ENCODE results near the gene RFX1.
A peak's percentile ranks its signal among the peaks of the same experiment; 100 is the strongest.
"Not testable (repeated sequence)": the region's sequence is repeated elsewhere in the genome, so short reads cannot be mapped to it uniquely, and the experiment has no call there.

The RFX1 gene

DNA sequence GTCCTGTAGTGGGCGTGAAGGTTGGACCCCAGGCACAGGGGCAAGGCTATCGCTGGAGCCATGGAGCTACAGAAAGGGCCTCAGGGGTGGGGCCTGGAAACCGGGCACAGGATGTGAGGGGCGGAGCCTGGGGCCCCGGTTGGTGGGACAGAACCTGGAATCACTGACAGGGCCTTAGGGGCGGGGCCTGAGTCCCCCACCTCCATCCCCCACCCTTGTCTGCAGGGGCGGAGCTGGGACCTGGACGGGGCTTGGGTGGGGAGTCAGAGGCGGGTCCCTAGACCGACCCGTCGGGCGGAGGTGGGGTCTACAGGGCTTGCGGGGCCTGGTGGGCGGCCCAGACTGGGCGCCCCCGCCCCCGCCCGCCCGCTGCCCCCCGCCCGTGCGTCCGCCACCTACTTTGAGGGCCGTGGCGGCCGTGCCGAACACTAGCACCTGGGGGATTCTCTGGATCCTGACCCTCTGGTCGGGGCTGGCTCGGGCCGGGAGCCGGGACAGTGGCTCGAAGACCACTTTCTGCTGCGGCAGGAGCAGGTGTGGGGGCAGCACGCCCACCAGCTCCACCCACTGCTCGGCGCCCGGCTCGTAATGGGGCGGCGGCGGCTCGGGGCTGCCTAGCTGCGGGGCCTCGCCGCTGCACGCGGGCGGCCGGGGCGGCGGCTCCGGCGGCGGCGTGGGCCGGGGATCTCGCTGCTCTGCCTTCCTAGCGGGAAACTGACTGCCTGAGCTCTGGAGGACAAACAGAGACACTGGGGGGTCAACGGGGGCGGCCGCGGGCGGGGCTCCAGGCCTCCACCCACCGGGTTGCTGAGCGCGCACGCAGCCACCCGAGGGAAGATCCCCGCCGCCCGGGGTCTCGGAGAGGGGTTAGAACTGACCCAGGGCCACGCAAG, 27.5 kb downstream of the RFX1 start:
- peak; percentile 14 for DNase-seq

- DNase-seq: no peak
Measured at GRCh38 chr19:13977803-13978202, 28.3 kb downstream of the RFX1 start.

DNA sequence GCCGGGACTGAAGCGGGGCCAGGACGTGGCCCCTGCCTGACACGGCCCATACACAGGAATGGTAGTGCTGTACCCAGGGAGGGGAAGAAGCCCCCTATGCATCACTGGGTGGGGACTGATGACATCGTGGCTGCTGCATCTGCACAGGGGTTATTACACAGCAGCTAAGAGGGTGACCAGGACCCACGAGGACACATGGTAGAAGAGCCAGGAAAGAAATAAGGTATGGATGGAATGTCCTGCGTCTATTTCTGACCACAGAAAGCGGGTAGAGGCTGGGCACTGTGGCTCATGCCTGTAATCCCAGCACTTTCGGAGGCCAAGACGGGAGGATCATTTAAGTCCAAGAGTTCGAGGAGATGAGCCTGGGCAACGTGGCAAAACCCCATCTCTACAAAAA, 29.7 kb downstream of the RFX1 start:
- DNase-seq: no peak

DNA sequence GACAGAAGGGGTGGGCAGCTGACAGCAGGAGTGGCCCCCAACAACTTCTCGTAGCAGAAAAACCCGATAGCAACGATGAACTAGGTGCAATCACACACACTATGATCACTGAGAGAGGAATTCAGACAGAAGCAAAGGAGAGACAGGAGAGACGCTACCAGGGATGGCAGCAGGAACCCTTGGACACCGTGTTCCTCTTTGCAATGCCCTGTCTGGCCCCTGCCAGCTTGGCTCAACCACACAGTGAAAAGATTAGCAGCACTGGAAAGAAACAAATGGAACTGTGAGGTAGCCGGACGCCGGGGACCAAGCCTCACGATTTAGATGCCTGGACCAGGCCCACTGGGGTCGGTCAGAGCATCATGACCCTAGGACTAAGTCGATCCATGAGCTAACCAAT, 30.2 kb downstream of the RFX1 start:
- DNase-seq: no peak

GRCh38 chr19:13974073-13974472, 32.0 kb downstream of the RFX1 start:
- peak; percentile 37 for DNase-seq

GRCh38 chr19:13973479-13973878, 32.6 kb downstream of the RFX1 start:
- not testable (repeated sequence) for DNase-seq

DNA sequence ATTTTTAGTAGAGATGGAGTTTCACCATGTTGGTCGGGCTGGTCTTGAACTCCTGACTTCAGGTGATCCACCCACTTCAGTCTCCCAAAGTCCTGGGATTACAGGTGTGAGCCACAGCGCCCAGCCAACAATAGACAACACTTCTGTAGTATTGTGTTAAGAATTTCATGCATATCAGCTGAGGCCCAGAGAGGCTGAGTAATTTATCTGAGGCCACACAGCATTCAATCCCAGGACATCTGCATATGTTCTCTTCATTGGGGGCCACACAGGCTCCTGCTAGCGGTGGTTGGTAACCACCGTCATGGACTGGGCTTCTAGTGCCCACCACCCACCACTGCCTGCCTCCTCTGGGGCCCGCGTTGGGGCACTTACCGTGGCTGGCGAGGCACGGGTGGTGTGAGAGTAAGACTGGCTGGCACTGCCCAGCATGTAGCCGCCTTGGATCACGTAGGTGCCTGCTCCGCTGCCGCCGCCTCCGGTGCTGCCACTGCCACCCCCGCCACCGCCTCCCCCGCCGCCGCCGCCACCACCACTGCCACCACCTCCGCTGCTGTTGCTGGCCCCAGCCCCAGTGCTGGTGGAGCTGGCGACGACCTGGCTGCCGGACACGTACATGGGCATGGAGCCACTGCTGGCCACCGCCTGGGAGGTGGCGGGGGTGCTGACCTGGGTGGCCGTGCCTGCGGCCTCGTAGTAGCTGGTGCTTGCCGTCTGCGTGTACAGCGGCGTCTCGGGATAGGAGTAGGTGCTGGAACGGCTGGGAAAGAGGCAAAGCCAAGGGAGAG, 33.6 kb downstream of the RFX1 start:
- no peak for DNase-seq

- not testable (repeated sequence) for DNase-seq
Measured at GRCh38 chr19:13971868-13972267, 34.3 kb downstream of the RFX1 start.

- no peak for DNase-seq
Measured at GRCh38 chr19:13969897-13970296, 36.2 kb downstream of the RFX1 start.

DNA sequence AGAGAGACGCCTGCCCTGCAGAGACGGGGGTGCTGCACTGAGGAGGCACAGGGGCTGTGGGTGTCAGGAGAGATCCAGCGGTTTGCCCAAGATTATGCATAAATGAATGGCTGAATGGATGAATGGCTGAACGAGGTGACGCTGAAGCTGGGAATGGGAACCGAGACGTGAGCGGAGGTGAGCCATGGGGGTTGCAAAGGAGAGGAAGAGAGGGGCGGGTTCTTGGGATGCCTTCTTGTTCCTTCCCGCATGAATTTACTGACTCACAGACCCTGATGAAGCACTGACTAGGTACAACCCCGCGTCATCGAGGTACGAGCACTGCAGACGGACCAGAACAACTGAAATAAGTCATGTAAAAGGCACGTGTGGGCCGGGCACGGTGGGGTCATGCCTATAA, 37.1 kb downstream of the RFX1 start:
- DNase-seq: no peak

DNA sequence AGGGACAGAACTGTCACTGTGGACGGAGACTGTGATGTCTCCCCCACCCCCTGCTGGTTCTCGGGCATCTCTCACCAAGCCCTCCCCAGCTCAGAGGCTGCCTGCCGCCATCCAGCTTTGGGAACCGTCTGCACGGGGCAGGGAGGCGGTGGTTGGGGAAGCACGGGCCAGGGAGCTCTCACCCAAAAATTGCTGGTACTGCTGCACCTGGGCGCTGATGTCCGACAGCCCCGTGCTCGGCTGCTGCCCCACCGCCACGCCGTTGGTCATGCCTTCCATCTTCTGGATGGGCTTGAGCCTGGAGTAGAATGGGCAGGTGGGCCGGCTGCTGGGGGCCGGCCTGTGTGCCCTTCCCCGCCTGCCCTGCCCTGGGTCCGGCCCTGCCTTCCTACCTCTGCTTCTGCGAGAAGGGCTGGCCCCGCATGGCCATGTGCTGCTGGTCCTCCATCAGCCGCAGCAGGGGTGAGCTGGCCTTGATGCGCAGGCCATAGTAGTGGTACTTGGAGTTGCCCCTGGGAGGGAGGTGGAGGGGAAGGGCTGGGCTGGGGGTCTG, 37.7 kb downstream of the RFX1 start:
- no peak for DNase-seq

GRCh38 chr19:13967206-13967605, 38.9 kb downstream of the RFX1 start:
- DNase-seq: not testable (repeated sequence)

DNA sequence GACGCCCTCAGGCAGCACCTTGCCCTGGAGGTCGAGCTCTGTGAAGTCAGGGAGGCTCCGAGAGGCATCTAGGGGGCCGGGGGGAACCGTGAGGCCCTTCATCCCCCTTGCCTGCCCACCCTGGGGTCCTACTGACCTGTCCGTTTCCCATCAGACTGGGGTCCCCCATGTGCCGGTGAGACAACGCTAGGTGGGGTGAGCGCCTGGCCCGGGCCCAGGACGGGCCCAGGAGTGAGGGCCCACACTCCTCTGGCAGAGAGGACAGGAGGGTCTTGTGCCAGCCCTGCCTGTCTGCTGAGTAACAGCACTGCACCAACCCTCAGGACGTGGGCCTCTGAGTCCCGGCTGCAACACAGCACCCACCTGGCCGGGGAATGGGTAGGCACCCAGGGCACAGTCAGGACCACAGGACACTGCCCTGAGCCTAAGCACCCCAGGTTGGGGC, 39.4 kb downstream of the RFX1 start:
- no peak for DNase-seq

DNA sequence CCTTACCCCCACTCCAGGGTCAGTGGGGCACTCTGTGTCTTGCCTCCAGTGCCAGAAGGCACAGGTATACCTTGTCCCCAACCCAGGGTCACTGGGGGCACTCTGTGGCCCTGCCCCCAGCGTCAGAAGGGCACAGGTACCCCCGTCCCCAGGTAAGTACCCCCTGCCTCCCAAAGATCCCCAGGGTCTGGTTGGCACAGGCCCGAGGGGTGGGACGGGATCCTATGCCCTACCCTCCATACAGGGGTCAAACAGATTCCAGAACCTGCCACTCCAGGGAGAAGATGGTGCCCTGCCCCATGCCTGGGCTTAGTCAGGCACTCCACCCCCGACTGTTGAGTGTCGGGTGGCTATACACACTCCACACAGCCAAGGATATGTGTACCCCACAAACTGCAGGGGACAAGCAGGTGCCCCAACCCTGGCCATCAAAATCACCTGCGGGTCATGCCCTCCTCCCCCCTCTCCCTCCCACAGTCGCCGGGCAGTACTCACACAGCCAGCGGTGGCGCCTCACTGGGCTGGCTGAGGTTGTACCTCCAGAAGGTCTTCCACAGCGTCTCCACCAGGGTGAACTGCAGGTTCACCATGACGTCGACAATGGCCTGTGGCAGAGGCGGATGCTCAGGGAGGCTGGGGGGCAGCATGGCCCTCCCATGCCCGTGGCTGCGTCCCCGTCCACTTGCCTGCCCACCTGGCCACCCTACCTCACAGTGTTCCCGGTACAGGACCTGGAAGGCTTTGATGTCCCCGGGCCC, 40.0 kb downstream of the RFX1 start:
- no peak for DNase-seq

- no peak for DNase-seq
Measured at GRCh38 chr19:13965377-13965896, 40.7 kb downstream of the RFX1 start.

GRCh38 chr19:13964776-13965175, 41.3 kb downstream of the RFX1 start:
- DNase-seq: no peak

DNA sequence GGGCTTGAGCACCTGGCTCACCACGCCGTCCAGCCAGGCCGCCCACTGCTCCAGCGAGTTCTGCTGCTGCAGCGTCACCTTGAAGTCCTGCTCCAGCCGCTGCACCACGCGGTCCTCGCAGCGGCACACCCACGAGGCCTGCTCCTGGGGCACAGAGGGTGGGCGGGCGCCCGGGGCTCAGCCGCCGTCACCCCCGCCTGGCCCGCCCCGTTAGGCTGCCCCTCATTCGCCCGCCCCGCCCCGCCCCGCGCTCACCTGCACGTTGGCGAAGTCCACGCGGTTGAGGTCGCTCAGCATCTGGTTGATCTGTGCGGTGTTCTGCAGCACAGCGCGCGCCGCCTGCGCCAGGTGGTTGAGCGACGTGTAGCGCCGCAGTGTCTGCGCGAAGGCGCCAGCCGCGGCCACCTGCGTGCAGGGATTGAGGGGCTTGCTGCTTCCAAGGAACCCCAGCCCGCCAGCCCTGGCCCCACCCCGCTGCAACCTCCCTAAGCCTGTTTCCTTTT, 42.5 kb downstream of the RFX1 start:
- no peak for DNase-seq

- no peak for DNase-seq
Measured at GRCh38 chr19:13962699-13963602, 43.2 kb downstream of the RFX1 start.

DNA sequence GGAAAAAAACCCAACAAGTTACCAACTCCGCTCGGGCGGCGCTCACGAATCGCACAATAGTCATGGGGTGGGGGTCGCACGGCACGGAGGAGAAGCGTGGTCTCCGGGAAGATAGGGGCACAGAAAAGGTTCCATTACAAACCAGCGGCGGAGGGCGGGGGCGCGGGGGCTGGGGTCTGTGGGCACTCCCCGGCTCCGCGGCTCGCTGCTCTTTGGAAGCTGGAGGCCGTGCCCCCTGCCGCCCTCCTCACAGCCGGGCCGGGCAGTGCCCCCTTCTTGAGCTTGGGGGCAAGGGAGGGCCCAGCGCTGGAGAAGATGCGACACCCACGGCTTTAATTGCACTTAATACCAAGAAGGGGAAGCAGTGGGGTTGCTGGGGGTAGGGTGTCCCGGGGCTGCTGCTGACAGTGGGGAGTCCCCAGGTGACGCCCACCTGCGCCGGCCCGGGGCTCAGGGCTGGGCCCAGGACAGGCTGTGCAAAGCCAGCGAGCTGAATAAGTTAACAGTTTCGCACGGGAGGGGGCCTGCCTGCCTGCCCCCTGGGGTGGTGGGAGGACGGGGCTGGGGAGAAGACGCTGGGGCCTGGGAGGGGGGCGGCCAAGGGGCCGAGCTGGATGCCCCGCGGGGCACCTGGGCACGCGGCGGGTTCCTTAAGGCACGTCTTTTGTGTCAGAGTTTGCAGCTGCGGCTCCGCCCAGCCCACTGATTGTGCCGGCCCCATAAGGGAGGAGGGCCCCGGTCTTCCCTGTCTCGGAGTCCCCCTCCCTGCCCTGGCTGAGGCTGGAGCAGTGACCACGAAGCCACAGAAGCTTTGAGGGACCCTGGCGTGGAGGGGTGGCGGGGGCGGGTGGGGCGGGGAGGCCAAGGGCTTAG, 44.1 kb downstream of the RFX1 start:
- DNase-seq: no peak
